Spinal cord (tissue), 10 donors: ENCODE measurements around the gene MYRIP. TPM values are rescaled to one million over a fixed set of nuclear protein-coding genes. Genes with fewer than 3 reads are reported as not detected.
A peak's percentile ranks its signal among the peaks of the same experiment; 100 is the strongest.
"Not testable (repeated sequence)": the region's sequence is repeated elsewhere in the genome, so short reads cannot be mapped to it uniquely, and the experiment has no call there.

Experiments used
- DNase-seq, 6 donors: peaks; one replicate each; pipeline versions ENCODE4 v3.0.0 to v3.0.0-alpha.2; 2013 to 2015; ENCODE audit warnings: low spot score in 6 of 6, low read depth in 4 of 6
- H3K27ac ChIP-seq: one replicate; pipeline ENCODE4 v1.5.1; 2013; ENCODE audit warnings: low read depth, low read length, control low read depth
- H3K27me3 ChIP-seq: one replicate; pipeline ENCODE4 v1.6.1; 2013; ENCODE audit warnings: low read length; ENCODE audit not compliant: control insufficient read depth, insufficient read depth
- H3K36me3 ChIP-seq: one replicate; pipeline ENCODE4 v1.6.1; 2013; ENCODE audit warnings: low read length; ENCODE audit not compliant: control insufficient read depth, insufficient read depth
- H3K4me1 ChIP-seq: one replicate; pipeline ENCODE4 v1.6.1; 2013; ENCODE audit warnings: low read length; ENCODE audit not compliant: control insufficient read depth, insufficient read depth
- H3K4me3 ChIP-seq: one replicate; pipeline ENCODE4 v1.5.1; 2013; ENCODE audit warnings: low read depth, low read length, control low read depth
- H3K9me3 ChIP-seq: one replicate; pipeline ENCODE4 v1.6.1; 2013; ENCODE audit warnings: low read length; ENCODE audit not compliant: control insufficient read depth, insufficient read depth
- WGBS: methylation state at CpG from one replicate; pipeline ENCODE4 v1.1.5; 2013; ENCODE audit warnings: missing lambda C conversion rate; ENCODE audit not compliant: insufficient coverage; 5-methylcytosine and 5-hydroxymethylcytosine counted together
- polyA plus RNA-seq, 2 donors: library from polyadenylated mRNA; unstranded; fragments of 120-200 nt; gene quantifications; one replicate each; pipeline ENCODE4 v1.2.1, GENCODE V29; 2013; ENCODE audit not compliant: insufficient read length in 2 of 2
- total RNA-seq, 2 donors: library from RNA; depleted of rRNA in 1 of 2; stranded (reverse); fragments of 120-200 nt in 1 of 2; fragments of >200 nt in 1 of 2; gene quantifications; one replicate each; pipeline versions ENCODE4 v1.2.3 to v1.2.4, GENCODE V29; 2013 to 2014
- donor health status: healthy.

The MYRIP gene
- total and polyA plus RNA-seq, 4 donors: 12.5 to 18.5 (median 15.0) TPM

DNA sequence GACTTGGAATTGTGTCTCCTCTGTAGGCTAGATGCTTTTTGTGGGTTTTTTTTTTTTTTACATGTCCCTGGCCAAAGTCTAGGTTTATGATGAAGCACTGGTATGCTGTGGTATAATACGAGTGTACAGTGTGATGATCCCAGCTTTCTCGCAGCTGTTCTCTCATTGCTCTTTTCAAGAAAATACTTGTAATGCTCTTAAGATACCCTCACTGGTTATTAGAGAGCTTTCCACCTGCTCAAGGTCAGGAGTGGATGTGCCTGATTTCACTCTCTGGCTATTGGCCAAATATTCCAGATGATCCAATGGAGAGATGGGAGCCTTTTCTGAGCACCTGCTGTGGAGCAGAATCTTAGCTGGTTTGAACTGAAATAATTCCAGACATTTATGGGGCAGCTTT lies 215.1 kb downstream of the MYRIP start:
- H3K4me3 ChIP-seq: no peak overlapping the region
- no peak for DNase-seq
- H3K27ac ChIP-seq: no peak overlapping the region
- H3K27me3 ChIP-seq: no peaks in the 10 kb centered on the region
- H3K9me3 ChIP-seq: peaks cover 3% of the 10 kb centered on the region
- H3K4me1 ChIP-seq: no peaks in the 10 kb centered on the region
- WGBS: no CpG with 5 or more reads among the region's 2 CpGs
- H3K36me3 ChIP-seq: no peaks in the 10 kb centered on the region

DNA sequence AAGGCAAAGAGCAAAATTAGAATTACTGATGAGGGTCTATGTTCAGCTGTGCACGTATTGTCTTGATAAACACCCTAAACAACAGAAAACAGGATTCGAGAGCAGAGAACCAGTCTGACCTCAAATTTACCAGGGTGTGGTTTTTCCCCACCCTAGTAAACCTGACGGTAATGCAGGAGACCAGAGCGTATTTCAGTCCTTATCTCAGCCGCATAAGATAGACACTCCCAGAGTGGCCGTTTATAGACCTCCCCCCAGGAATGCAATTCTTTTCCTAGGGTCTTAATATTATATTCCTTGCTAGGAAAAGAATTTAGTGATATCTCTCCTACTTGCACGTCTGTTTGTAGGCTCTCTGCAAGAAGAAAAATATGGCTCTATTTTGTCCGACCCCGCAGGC lies 216.5 kb downstream of the MYRIP start:
- not testable (repeated sequence) for H3K9me3 ChIP-seq, H3K27me3 ChIP-seq, H3K4me3 ChIP-seq, H3K4me1 ChIP-seq, H3K36me3 ChIP-seq, H3K27ac ChIP-seq, DNase-seq
- WGBS: 92% methylated on average over 7 of the region's 9 CpGs

DNA sequence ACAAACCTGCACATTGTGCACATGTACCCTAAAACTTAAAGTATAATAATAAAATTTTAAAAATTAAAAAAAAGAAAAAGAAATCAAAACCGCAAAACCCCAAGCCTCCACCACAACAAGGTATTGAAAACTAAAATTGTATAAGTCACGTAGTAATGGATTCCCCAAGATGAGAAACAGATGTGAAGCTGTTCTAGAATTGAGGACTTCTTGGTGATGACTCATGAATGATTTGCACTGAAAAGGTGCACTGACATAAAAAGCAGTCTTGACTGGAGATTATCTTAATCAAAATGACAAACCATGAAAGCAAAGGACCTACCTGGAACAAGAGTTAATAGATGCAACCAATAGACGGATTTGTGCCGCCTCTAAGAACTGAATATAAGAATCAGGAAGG lies 225.8 kb downstream of the MYRIP start:
- H3K4me1 ChIP-seq: no peaks in the 10 kb centered on the region
- no peaks in the 10 kb centered on the region for H3K27me3 ChIP-seq
- H3K4me3 ChIP-seq: no peak overlapping the region
- no peaks in the 10 kb centered on the region for H3K36me3 ChIP-seq
- WGBS: no CpG with 5 or more reads among the region's 4 CpGs
- DNase-seq: no peak
- no peak overlapping the region for H3K27ac ChIP-seq
- H3K9me3 ChIP-seq: no peaks in the 10 kb centered on the region

DNA sequence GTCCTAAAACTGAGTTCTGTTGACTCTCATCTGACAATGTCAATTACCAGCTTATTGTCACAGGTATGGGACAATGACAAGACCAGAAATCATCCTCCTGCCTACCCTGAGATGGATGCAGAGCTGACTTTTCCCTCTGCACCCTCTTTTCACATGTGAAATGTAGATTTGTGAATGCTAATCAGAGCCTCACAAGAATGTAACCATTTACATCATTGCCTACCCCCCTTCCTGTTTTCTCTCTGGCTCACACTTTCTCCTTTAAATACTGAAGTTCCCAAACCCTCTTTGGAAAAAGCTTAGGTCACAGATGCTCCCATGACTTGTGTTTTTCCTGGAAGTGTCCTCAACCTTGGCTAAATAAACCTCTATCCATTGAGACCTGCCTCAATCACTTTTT lies 228.2 kb downstream of the MYRIP start:
- Histone ChIP-seq H3K4me1 (no peaks in the 10 kb centered on the region), H3K9me3 (no peaks in the 10 kb centered on the region), H3K36me3 (no peaks in the 10 kb centered on the region), H3K27ac (no peak overlapping the region), H3K27me3 (no peaks in the 10 kb centered on the region), H3K4me3 (no peak overlapping the region)
- DNase-seq: no peak

DNA sequence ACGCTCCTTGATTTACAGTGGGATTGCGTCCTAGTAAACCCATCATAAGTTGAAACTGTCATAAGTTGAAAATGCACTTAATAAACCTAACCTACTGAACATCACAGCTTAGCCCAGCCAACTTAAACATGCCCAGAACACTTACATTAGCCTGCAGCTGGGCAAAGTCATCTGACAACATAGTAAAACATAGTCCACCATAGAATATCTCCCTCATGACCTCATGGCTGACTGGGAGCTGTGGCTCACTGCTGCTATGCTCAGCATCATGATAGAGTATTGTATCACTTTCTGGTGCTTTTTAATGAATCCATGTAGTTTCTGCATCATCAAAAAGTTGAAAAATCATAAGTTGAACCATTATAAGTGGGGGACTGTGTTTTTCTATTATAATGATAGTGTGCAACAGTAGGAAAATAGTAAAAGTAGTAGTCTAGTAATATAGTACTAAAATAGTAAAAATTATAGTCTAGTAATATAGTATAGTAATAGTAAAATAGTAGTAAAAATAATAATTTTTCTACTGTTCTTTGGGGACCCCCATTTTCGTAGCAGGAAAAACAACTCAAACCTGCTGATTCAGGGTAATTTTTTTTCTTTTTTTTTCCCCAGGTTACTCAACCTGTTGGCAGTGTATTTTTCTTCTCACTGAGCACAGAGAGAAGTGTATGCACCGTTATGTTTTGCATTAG lies 233.5 kb downstream of the MYRIP start:
- Histone ChIP-seq H3K4me3 (no peak overlapping the region), H3K36me3 (no peaks in the 10 kb centered on the region), H3K4me1 (no peaks in the 10 kb centered on the region), H3K9me3 (no peaks in the 10 kb centered on the region), H3K27ac (no peak overlapping the region), H3K27me3 (no peaks in the 10 kb centered on the region)
- DNase-seq: no peak
- WGBS: no CpG with 5 or more reads among the region's 4 CpGs

DNA sequence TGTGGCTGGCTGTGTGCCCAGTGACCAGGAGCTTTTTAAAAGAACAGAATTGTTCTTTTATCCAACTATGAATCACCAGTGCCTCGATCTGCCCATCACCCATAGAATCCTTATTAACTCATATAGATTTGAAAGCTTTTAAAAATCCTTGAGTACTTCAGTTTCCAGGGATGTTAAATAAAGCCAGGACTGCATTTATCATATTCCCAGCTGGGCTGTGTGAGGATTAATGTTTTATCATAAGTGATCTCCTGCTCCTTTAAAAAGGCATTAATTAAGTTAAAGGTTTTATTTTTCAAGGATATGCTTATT lies 234.0 kb downstream of the MYRIP start:
- peak in 3 of 6 donors; percentile 4 to 55 (median 6) for DNase-seq
- Histone ChIP-seq H3K4me3 (no peak overlapping the region), H3K36me3 (no peaks in the 10 kb centered on the region), H3K27ac (no peak overlapping the region), H3K4me1 (no peaks in the 10 kb centered on the region), H3K27me3 (no peaks in the 10 kb centered on the region), H3K9me3 (no peaks in the 10 kb centered on the region)
- WGBS: no CpG with 5 or more reads among the region's 1 CpG

DNA sequence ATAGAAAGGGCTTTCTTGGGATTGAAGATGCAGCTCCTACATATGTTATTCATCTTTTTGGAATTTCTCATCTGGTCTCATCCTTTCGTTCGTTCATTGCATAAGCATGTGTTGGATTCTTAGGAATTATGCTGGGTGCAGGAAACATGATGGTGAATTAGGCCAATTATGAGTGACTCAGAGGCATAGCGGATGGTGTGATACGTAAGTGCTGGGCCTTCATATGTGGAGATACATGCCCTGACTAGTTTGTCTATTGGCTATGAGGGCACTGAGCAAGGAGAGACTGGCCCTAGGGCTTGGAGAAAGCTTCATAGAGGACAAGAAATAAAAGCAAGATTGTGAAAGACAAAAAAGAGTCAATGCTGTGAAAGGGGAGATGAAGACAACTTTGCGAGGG lies 235.1 kb downstream of the MYRIP start:
- H3K9me3 ChIP-seq: no peaks in the 10 kb centered on the region
- no peaks in the 10 kb centered on the region for H3K36me3 ChIP-seq
- H3K4me1 ChIP-seq: no peaks in the 10 kb centered on the region
- H3K27ac ChIP-seq: no peak overlapping the region
- no peaks in the 10 kb centered on the region for H3K27me3 ChIP-seq
- no peak overlapping the region for H3K4me3 ChIP-seq
- 91% methylated on average over 5 of the region's 5 CpGs for WGBS
- no peak for DNase-seq

DNA sequence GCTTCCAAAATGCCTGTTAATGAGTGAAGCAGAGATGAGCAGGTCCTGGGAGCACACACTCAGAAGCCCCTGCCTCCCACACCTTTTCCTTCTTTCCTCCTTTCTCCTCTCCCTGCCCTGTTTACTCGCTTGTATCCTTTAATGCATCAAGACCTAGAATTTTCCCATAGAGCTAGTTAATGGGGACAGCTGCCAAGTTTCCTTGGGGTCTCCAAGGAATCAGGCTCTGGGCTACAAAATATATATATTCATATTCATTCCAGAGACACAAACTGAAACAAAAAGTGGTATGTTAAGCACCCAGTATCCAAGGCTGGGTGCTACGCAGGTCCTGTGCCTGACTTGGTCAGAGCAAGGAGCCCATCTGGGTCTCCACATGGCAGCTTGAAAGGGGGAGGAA lies 235.6 kb downstream of the MYRIP start:
- no peak for DNase-seq
- Histone ChIP-seq H3K4me1 (no peaks in the 10 kb centered on the region), H3K4me3 (no peak overlapping the region), H3K27me3 (no peaks in the 10 kb centered on the region), H3K9me3 (no peaks in the 10 kb centered on the region), H3K27ac (no peak overlapping the region), H3K36me3 (no peaks in the 10 kb centered on the region)
- 83% methylated on average over 2 of the region's 2 CpGs for WGBS

DNA sequence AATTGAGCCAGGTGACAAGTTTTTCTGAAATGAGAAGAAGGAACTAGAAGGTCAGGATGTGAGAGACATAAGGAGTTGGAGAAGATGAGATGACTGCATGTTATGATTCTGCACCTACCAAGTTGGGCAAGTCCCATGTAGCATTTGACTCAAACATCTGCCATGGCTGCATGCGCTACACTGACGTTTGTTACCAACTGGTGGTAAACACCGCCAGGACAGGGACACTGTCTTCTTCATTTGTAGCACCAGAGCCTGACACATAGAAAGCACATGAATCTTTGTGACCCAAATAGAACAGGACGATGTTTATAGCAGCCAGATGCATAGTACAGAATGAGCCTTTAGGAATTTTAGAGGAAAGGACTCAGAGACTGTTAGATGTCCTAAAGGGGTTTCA lies 236.7 kb downstream of the MYRIP start:
- peaks cover 4% of the 10 kb centered on the region for H3K9me3 ChIP-seq
- H3K4me3 ChIP-seq: no peak overlapping the region
- no peaks in the 10 kb centered on the region for H3K4me1 ChIP-seq
- WGBS: 96% methylated on average over 4 of the region's 4 CpGs
- DNase-seq: no peak
- H3K27me3 ChIP-seq: no peaks in the 10 kb centered on the region
- H3K27ac ChIP-seq: no peak overlapping the region
- no peaks in the 10 kb centered on the region for H3K36me3 ChIP-seq

DNA sequence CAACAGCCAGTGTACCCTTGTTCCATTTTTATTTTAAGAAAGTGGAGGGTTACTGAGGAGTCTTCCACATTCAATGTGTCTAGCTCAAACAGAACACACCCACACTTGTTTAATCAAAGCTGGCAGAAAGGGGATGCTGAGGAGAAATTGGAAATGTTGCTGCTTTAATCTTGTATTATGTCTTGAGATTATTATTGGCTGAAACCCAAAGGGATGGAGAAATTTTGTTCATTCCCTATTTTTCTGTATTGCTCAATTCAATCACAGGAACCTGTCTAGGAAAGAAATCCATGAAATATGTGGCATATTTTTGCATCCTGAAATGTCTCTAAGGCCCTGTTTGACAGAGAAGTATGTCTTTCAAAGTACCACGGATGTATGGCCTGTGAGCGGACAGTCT lies 238.0 kb downstream of the MYRIP start:
- Histone ChIP-seq H3K4me3 (no peak overlapping the region), H3K27me3 (no peaks in the 10 kb centered on the region), H3K36me3 (no peaks in the 10 kb centered on the region), H3K4me1 (no peaks in the 10 kb centered on the region), H3K9me3 (peaks cover 4% of the 10 kb centered on the region), H3K27ac (no peak overlapping the region)
- DNase-seq: no peak
- WGBS: no CpG with 5 or more reads among the region's 2 CpGs
